Head of caudate nucleus (tissue), 42 donors: ENCODE data around the gene THEM4.
A peak's percentile ranks its signal among the peaks of the same experiment; 100 is the strongest.
"Not testable (repeated sequence)": the region's sequence is repeated elsewhere in the genome, so short reads cannot be mapped to it uniquely, and the experiment has no call there.

Source experiments
- DNase-seq, 42 donors: peaks; one replicate each; pipeline versions ENCODE4 v3.0.0 to v3.0.0-alpha.2; 2020 to 2021; ENCODE audit warnings: mixed read lengths in 7 of 42
- intact Hi-C: fragments of 100-400 bp; cut with DNase I; formaldehyde crosslinking; loops from one replicate; pipeline ENCODE4 v1.15.0; 2022

Gene THEM4

GRCh38 chr1:151868486-151868885 is 40.8 kb downstream of the THEM4 start:
- DNase-seq = no peak
- intact Hi-C loops = no loop called here

GRCh38 chr1:151867765-151868411 is 41.4 kb downstream of the THEM4 start:
- intact Hi-C loops = no loop called here
- DNase-seq = peak in 2 of 42 donors; percentile 1 to 9

- no peak for DNase-seq
- intact Hi-C loops = no loop called here
These were observed 42.0 kb downstream of the THEM4 start for GRCh38 chr1:151867321-151867720.

GRCh38 chr1:151864411-151864810 is 44.9 kb downstream of the THEM4 start:
- intact Hi-C loops = no loop called here
- peak in 1 of 42 donors; percentile 12 for DNase-seq

GRCh38 chr1:151862604-151863003 is 46.7 kb downstream of the THEM4 start:
- no peak for DNase-seq
- intact Hi-C loops = no loop called here

- no peak for DNase-seq
- intact Hi-C loops = no loop called here
These were observed 48.7 kb downstream of the THEM4 start for GRCh38 chr1:151860504-151861187.

GRCh38 chr1:151859891-151860293 is 49.4 kb downstream of the THEM4 start:
- no peak for DNase-seq
- intact Hi-C loops = no loop called here

- no peak for DNase-seq
- intact Hi-C loops = no loop called here
These were observed 50.2 kb downstream of the THEM4 start for GRCh38 chr1:151858886-151859665.

GRCh38 chr1:151858030-151858746 is 51.1 kb downstream of the THEM4 start:
- intact Hi-C loops = no loop called here
- DNase-seq = no peak

GRCh38 chr1:151855933-151856332 is 53.4 kb downstream of the THEM4 start:
- DNase-seq = no peak
- intact Hi-C loops = no loop called here

- intact Hi-C loops = not testable (repeated sequence)
- peak in 2 of 42 donors; percentile 5 to 21 for DNase-seq
These were observed 53.8 kb downstream of the THEM4 start for GRCh38 chr1:151855516-151855915.

GRCh38 chr1:151854658-151855057 is 54.7 kb downstream of the THEM4 start:
- peak in 2 of 42 donors; percentile 3 to 27 for DNase-seq
- intact Hi-C loops = no loop called here

GRCh38 chr1:151853411-151853943 is 55.8 kb downstream of the THEM4 start, which contains the start of gene THEM5:
THEM5 (minus strand) TSS chr1:151853712; CDS start chr1:151853565, 147 bp downstream.
- peak in 1 of 42 donors; percentile 16 for DNase-seq
- intact Hi-C loops = no loop called here

- intact Hi-C loops = no loop called here
- DNase-seq = peak in 1 of 42 donors; percentile 12
These were observed 56.6 kb downstream of the THEM4 start for GRCh38 chr1:151852733-151853132.

- peak in 5 of 42 donors; percentile 5 to 42 (median 21) for DNase-seq
- intact Hi-C loops = no loop called here
These were observed 57.4 kb downstream of the THEM4 start for GRCh38 chr1:151851886-151852285.

- intact Hi-C loops = no loop called here
- DNase-seq = peak in 1 of 42 donors; percentile 9
These were observed 59.4 kb downstream of the THEM4 start for GRCh38 chr1:151849871-151850270.

GRCh38 chr1:151849126-151849525 is 60.2 kb downstream of the THEM4 start:
- intact Hi-C loops = no loop called here
- peak in 1 of 42 donors; percentile 6 for DNase-seq

- DNase-seq = peak in 1 of 42 donors; percentile 8
- intact Hi-C loops = no loop called here
These were observed 61.3 kb downstream of the THEM4 start for GRCh38 chr1:151847867-151848596.
